Measurements from ENCODE around the gene DNAH17.

Gene DNAH17

DNA sequence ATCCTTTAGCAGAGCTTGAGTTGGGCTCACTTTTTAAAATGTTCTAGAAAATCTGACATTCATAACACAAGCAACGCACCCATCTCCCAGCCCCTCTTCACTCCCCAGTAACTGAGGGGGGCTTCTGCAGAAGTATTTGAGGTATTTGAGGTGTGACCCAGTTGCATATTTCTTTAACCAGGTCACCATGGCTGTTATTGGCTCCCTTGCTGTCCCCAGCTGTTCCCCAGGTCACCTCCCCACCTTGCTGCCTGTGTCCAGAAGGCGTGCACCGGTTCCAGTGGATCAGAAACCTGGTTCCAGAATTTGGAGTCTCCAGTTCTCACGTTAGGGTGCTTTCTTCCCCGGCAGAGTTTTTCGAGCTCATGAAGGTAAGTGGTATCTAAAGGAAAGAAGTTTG, 184.9 kb downstream of the DNAH17 start:
- Histone ChIP-seq H3K36me3 (ENCODE audit: insufficient read depth, low read length) (peaks cover 28% of the 10 kb centered on the region), H3K27me3 (ENCODE audit: control insufficient read depth in 1 of 2, insufficient read depth in 2 of 2, low read length in 2 of 2) (no peaks in the 10 kb centered on the region), H3K9me3 (ENCODE audit: low read length) (no peaks in the 10 kb centered on the region), H3K9ac (ENCODE audit: low read length) (no peak overlapping the region), H3K27ac (ENCODE audit: low read depth, low read length) (no peak overlapping the region), H3K4me3 (ENCODE audit: low read depth in 1 of 2, low read length in 2 of 2) (no peak overlapping the region), H3K4me1 (ENCODE audit: insufficient read depth, low read length) (peaks cover 20% of the 10 kb centered on the region)

DNA sequence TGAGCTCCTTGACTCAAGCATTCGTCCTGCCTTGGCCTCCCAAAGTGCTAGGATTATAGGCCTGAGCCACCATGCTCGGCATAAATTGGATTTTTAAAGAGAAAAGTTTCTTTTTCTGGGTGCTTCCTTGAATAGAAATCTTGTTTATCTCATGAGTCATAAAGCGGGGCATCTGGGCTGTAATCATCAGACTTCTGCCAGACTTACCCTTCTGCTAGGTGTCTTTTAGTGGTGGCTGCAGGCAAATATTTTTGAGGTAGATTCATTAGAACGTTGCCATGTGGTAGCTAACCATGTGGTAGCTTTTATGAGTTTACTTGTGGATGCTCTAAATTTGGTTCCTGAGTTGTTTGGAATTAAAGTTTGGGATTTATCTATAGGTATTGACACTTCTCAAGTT, 185.4 kb downstream of the DNAH17 start:
- Histone ChIP-seq H3K36me3 (ENCODE audit: insufficient read depth, low read length) (peaks cover 25% of the 10 kb centered on the region), H3K4me3 (ENCODE audit: low read depth in 1 of 2, low read length in 2 of 2) (no peak overlapping the region), H3K27me3 (ENCODE audit: control insufficient read depth in 1 of 2, insufficient read depth in 2 of 2, low read length in 2 of 2) (no peaks in the 10 kb centered on the region), H3K4me1 (ENCODE audit: insufficient read depth, low read length) (peaks cover 15% of the 10 kb centered on the region), H3K27ac (ENCODE audit: low read depth, low read length) (no peak overlapping the region), H3K9ac (ENCODE audit: low read length) (no peak overlapping the region), H3K9me3 (ENCODE audit: low read length) (no peaks in the 10 kb centered on the region)

DNA sequence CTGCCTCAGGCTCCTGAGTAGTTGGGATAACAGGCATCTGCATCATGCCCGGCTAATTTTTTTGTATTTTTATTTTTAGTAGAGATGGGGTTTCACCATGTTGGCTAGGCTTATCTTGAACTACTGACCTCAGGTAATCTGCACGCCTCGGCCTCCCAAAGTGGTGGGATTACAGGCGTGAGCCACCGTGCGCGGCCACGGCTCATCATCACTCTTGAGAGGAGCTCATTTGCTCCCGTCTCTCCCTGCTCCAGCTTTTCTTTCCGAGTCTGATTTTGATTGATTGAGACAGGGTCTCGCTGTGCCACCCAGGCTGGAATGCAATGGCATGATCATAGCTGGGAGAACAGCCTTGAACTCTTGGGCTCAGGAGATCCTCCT, 186.2 kb downstream of the DNAH17 start:
- no peaks in the 10 kb centered on the region for H3K27me3 ChIP-seq (ENCODE audit: control insufficient read depth in 1 of 2, insufficient read depth in 2 of 2, low read length in 2 of 2)
- H3K36me3 ChIP-seq (ENCODE audit: insufficient read depth, low read length), result peaks cover 17% of the 10 kb centered on the region
- peaks cover 13% of the 10 kb centered on the region for H3K4me1 ChIP-seq (ENCODE audit: insufficient read depth, low read length)
- H3K4me3 ChIP-seq (ENCODE audit: low read depth in 1 of 2, low read length in 2 of 2), result no peak overlapping the region
- no peaks in the 10 kb centered on the region for H3K9me3 ChIP-seq (ENCODE audit: low read length)
- H3K9ac ChIP-seq (ENCODE audit: low read length), result no peak overlapping the region
- H3K27ac ChIP-seq (ENCODE audit: low read depth, low read length), result no peak overlapping the region

- H3K27me3 ChIP-seq (ENCODE audit: control insufficient read depth in 1 of 2, insufficient read depth in 2 of 2, low read length in 2 of 2), result no peaks in the 10 kb centered on the region
- no peak overlapping the region for H3K9ac ChIP-seq (ENCODE audit: low read length)
- no peaks in the 10 kb centered on the region for H3K9me3 ChIP-seq (ENCODE audit: low read length)
- H3K27ac ChIP-seq (ENCODE audit: low read depth, low read length), result no peak overlapping the region
- H3K4me3 ChIP-seq (ENCODE audit: low read depth in 1 of 2, low read length in 2 of 2), result no peak overlapping the region
- peaks cover 14% of the 10 kb centered on the region for H3K36me3 ChIP-seq (ENCODE audit: insufficient read depth, low read length)
- peaks cover 17% of the 10 kb centered on the region for H3K4me1 ChIP-seq (ENCODE audit: insufficient read depth, low read length)
Measured at GRCh38 chr17:78390241-78391050, 186.8 kb downstream of the DNAH17 start.

GRCh38 chr17:78387977-78388941, 188.9 kb downstream of the DNAH17 start:
- no peaks in the 10 kb centered on the region for H3K9me3 ChIP-seq (ENCODE audit: low read length)
- H3K27me3 ChIP-seq (ENCODE audit: control insufficient read depth in 1 of 2, insufficient read depth in 2 of 2, low read length in 2 of 2), result no peaks in the 10 kb centered on the region
- H3K27ac ChIP-seq (ENCODE audit: low read depth, low read length), result peak overlapping the region; percentile 75
- H3K4me3 ChIP-seq (ENCODE audit: low read depth in 1 of 2, low read length in 2 of 2), result no peak overlapping the region
- H3K36me3 ChIP-seq (ENCODE audit: insufficient read depth, low read length), result peaks cover 2% of the 10 kb centered on the region
- H3K9ac ChIP-seq (ENCODE audit: low read length), result no peak overlapping the region
- H3K4me1 ChIP-seq (ENCODE audit: insufficient read depth, low read length), result peaks cover 17% of the 10 kb centered on the region

GRCh38 chr17:78384479-78385175, 192.6 kb downstream of the DNAH17 start:
- Histone ChIP-seq H3K9me3 (ENCODE audit: low read length) (no peaks in the 10 kb centered on the region), H3K27ac (ENCODE audit: low read depth, low read length) (no peak overlapping the region), H3K4me3 (ENCODE audit: low read depth in 1 of 2, low read length in 2 of 2) (no peak overlapping the region), H3K9ac (ENCODE audit: low read length) (no peak overlapping the region), H3K36me3 (ENCODE audit: insufficient read depth, low read length) (no peaks in the 10 kb centered on the region), H3K27me3 (ENCODE audit: control insufficient read depth in 1 of 2, insufficient read depth in 2 of 2, low read length in 2 of 2) (no peaks in the 10 kb centered on the region), H3K4me1 (ENCODE audit: insufficient read depth, low read length) (peaks cover 29% of the 10 kb centered on the region)

- no peak overlapping the region for H3K9ac ChIP-seq (ENCODE audit: low read length)
- no peaks in the 10 kb centered on the region for H3K36me3 ChIP-seq (ENCODE audit: insufficient read depth, low read length)
- H3K9me3 ChIP-seq (ENCODE audit: low read length), result no peaks in the 10 kb centered on the region
- H3K4me1 ChIP-seq (ENCODE audit: insufficient read depth, low read length), result peaks cover 36% of the 10 kb centered on the region
- no peak overlapping the region for H3K27ac ChIP-seq (ENCODE audit: low read depth, low read length)
- H3K4me3 ChIP-seq (ENCODE audit: low read depth in 1 of 2, low read length in 2 of 2), result no peak overlapping the region
- no peaks in the 10 kb centered on the region for H3K27me3 ChIP-seq (ENCODE audit: control insufficient read depth in 1 of 2, insufficient read depth in 2 of 2, low read length in 2 of 2)
Measured at GRCh38 chr17:78383725-78384471, 193.3 kb downstream of the DNAH17 start.

DNA sequence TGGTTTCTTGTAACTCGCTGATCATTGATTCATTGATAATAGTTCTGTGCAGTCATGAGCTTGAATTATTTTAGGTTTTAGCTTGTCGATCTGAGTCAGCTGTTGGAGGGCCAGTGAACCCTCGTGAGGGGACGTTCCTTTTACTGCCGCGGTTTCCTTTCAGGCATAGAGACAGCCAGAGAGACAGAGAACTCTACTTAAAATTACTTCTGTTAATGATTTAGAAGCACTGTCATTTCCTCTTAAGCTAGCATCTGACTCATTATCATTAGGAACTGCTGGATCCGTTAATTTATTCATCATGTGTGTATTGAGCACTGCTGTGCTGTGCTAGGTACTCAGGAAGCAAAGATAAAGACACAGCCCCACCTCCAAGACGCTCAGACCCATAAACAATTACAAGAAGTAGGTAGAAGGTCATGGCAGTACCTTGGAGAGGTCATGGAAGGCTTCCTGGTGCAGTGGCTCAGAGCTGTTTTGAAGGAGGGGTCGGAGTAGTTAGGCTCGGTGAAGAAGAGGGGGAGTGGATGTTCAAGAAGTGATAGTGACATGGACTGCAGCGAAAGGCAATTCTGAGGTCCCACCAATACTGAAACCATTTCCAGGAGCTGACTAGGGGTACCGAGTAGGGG, 195.5 kb downstream of the DNAH17 start:
- Histone ChIP-seq H3K36me3 (ENCODE audit: insufficient read depth, low read length) (no peaks in the 10 kb centered on the region), H3K9ac (ENCODE audit: low read length) (no peak overlapping the region), H3K4me1 (ENCODE audit: insufficient read depth, low read length) (peaks cover 23% of the 10 kb centered on the region), H3K27ac (ENCODE audit: low read depth, low read length) (no peak overlapping the region), H3K9me3 (ENCODE audit: low read length) (no peaks in the 10 kb centered on the region), H3K4me3 (ENCODE audit: low read depth in 1 of 2, low read length in 2 of 2) (no peak overlapping the region), H3K27me3 (ENCODE audit: control insufficient read depth in 1 of 2, insufficient read depth in 2 of 2, low read length in 2 of 2) (no peaks in the 10 kb centered on the region)

GRCh38 chr17:78380370-78380769, 196.8 kb downstream of the DNAH17 start:
- H3K9me3 ChIP-seq (ENCODE audit: low read length), result no peaks in the 10 kb centered on the region
- peaks cover 19% of the 10 kb centered on the region for H3K4me1 ChIP-seq (ENCODE audit: insufficient read depth, low read length)
- no peaks in the 10 kb centered on the region for H3K27me3 ChIP-seq (ENCODE audit: control insufficient read depth in 1 of 2, insufficient read depth in 2 of 2, low read length in 2 of 2)
- no peak overlapping the region for H3K4me3 ChIP-seq (ENCODE audit: low read depth in 1 of 2, low read length in 2 of 2)
- H3K9ac ChIP-seq (ENCODE audit: low read length), result no peak overlapping the region
- no peaks in the 10 kb centered on the region for H3K36me3 ChIP-seq (ENCODE audit: insufficient read depth, low read length)
- no peak overlapping the region for H3K27ac ChIP-seq (ENCODE audit: low read depth, low read length)

DNA sequence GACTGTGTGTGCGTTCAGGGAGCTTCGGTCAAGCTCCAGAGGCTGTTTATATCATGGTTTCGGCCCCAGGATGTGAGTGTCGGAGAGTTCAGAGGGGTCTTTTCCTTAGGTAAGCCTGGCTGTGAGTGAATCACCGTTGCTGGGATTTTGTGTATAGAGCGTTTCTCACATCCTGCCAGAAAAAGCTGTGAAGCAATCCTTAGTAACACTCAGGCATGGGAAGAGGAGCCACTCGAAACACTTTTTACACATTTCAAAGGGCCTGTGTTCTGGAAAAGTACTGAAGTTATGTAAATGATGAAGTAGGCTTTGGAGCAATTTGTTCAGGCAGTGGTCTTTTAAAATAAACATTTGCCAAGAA, 198.1 kb downstream of the DNAH17 start:
- Histone ChIP-seq H3K27ac (ENCODE audit: low read depth, low read length) (peak overlapping the region; percentile 96), H3K27me3 (ENCODE audit: control insufficient read depth in 1 of 2, insufficient read depth in 2 of 2, low read length in 2 of 2) (no peaks in the 10 kb centered on the region), H3K36me3 (ENCODE audit: insufficient read depth, low read length) (no peaks in the 10 kb centered on the region), H3K9ac (ENCODE audit: low read length) (peak overlapping the region; percentile 70), H3K4me1 (ENCODE audit: insufficient read depth, low read length) (peaks cover 19% of the 10 kb centered on the region), H3K9me3 (ENCODE audit: low read length) (no peaks in the 10 kb centered on the region), H3K4me3 (ENCODE audit: low read depth in 1 of 2, low read length in 2 of 2) (peak overlapping the region; percentile 90 to 91)
